Fibroblast of skin of left biceps (primary cell): ENCODE data around the gene PLEKHJ1.

Experiments
- DNase-seq, 2 experiments: peaks; one replicate each; pipeline ENCODE4 v3.0.0-alpha.2; 2013; ENCODE audit warnings: low read depth in 2 of 2

Gene PLEKHJ1

DNA sequence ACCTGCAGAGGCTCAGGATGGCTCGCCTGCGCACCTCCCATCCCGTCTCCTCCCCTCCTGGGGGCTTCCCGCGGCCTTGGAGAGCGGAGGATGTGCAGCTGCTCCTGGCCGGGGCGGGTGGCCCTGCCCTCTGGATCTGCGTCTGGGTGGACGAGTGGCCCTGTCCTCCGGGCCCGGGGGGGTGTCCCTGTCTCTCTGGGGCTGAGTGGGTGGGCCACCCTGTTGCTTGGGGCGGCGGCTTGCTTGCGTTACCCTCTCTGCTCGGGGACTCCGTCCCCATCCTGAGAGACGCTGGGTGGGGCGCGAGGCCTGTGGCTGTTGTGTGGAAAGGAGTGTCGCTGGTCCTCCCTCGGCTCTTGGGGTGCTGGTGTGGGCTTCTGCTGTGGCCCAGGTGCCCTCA lies 37.8 kb downstream of the PLEKHJ1 start:
- DNase-seq = no peak

DNA sequence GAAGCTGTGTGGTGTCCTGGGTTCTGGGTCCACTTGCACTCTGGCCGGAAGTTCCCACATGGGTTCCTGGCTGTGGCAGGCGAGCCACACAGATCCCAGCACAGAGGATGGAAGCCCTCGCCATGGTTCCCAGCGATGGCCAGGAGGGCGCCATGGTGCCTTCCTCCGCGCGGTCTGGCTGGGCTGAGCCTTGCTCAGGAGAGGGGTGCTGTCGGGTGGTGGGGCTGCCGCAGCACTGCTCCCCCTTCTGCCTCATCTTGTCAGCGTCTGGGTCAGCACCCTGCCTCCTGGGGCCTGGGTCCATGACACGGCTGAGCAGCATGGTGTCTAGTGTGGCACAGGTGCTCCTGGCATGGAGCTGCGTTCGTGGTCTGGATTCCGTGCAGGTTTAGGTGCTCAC lies 38.9 kb downstream of the PLEKHJ1 start:
- no peak for DNase-seq

DNA sequence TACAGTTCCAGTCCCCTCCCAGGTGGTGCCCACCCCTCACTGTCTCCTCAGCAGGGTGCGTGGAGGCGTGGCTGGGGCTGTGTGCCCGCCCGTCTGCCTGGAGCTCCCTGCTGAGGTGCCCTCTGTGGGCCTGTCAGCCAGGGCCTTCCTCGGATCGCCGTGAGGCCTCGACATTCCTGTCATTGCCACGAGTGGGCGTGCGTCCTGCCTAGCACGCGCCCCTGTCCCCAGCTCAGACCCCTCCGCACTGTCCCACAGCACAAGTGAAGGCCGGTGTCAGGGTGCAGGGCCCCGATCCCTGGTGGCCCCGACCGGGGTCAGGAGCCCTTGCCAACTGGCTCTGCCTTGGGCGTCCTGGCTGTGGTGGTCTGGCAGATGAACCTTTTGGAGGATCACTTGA lies 40.2 kb downstream of the PLEKHJ1 start:
- no peak for DNase-seq

DNA sequence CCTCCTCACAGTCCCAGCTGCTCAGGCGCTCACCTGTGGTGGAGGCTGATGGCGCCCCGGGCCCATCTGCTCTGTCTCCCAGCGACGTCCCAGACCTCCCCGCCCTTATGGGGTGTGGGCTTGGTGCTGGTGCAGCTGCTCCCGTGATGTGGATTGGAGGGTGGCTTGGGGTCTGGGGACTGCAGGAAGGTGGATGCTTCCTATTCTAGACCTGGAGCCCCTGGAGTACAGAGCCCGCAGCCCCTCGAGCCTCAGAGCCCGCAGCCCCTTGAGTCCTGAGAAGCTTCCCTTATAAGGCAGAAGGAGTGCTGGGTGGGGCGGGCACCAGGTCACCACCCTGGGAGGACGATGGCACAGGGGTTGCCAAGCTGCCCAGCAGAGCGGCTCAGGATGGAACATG lies 40.8 kb downstream of the PLEKHJ1 start:
- DNase-seq = no peak

DNA sequence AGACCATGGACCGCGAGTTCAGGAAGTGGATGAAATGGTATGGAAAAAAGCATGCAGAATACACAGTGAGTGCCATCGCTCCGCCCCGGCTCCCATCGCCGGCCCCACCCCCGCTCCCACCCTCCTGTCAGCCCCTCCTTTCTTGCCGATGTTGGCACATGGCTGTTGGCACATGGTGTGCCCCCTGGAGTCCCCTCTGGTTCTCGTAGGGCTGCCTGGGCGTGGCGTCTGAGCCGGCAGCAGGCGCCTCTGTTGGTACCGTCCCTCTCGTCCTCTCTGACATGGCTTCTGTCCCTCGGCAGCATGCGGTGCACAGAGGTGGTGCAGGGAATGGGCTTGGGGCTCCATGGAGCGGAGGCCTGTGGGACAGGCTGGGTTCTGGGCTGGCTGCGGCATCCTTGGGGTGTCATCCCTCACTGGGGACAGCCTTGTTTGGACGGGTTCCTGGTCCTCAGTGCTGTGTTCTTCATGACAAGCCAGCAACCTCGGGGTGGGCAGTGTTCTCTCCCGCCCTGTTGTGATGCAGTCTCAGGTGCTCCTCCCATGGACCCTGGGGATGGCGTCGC lies 41.5 kb downstream of the PLEKHJ1 start:
- DNase-seq = no peak

DNA sequence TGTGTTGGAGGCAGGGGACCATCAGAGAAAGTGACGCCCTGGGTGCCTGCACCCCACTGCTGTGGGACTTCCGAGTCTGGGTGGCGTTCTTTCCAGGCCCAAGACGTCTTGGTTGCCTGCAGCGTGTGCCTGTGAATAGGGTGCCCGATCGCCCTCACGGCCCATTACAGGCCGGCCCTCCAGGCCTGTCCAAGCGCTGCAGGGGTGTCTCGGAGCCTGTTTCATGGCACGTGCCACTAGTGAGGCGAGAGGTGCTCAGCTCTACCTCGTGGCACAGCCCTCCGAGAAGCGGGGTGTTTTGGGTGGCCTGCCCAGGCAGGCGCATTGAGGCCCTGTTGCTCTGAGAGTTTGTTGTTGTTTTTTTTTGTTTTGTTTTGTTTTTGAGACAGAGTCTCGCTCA lies 42.3 kb downstream of the PLEKHJ1 start:
- no peak for DNase-seq

DNA sequence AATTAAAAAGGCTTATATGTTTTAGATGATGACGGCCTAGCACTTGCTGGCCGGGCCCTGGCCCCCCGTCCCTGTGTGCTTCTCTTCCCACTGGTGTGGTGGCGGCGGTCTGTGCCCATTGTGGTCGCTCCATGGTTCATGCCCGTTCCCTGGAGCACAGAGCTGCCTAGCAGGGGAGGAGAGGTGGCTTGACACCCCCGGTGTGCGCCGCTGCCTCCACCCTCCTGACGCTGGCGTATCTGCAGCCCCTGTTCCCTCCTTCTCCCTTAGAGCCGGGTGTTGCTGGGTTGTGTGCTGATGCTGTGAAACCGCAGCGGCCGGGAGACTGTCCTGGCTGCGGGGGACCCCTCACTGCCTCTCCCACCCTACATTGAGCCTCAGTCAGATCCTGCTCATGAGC lies 43.3 kb downstream of the PLEKHJ1 start:
- DNase-seq = no peak

DNA sequence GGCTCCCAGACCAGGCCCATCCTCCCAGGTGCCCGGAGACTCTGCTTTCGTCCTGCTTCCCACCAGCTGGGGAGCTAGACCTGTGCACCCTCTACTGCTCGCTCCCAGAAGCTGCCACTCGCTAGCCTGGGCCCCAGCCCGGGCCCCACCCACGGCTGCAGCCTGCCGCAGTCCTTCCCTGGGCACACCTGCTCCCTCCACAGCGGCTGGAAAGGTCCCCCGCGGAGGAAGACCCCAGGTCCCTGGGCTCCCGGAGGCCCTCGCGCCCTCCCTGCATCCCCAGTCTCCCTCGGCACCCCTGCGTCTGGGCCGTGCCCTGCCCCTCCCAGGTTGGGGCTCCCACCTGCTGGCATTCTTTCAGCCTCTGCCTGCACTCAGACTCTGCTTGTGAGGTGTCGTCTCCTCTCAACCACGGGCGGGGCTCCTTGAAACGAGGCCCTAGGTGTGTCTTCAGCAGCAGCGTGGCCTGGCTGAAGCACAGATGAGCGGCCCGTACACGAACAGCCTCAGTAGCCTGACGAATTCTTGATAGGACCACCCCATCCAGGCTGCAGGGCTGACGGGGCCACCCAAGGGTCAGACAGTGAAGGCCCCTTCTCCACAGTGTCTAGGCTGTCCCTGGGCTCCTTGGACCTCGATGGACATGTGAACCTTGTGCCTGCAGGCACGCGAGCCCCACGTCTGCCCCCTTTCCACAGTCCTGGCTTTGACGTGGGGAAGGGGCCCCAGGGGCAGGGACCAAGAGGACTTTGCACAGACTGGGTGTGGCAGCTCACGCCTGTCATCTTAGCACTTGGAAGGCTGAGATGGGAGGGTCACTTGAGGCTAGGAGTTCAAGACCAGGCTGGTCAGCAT lies 44.4 kb downstream of the PLEKHJ1 start:
- DNase-seq = no peak

DNA sequence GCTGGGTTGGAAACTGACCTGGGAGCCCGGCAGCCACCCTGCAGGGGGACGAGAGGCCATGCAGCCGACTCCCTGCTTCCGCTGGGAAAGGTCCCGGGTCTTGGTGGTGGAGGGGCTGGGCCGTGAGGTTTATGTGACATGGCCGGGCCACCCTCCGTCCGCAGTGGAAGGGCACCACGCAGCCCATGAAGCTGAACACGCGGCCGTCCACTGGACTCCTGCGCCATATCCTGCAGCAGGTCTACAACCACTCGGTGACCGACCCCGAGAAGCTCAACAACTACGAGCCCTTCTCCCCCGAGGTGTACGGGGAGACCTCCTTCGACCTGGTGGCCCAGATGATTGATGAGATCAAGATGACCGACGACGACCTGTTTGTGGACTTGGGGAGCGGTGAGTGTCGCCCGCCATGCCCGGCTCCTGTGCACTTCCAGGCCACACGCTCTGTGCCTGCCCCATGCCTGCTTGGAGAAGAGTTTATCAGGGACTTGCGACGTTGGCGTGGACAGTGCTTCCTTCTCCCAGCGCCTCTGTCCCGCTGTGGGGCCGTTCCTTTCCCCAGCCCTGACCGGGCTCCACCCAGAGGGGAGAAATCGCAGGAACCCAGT lies 45.2 kb downstream of the PLEKHJ1 start:
- no peak for DNase-seq

DNA sequence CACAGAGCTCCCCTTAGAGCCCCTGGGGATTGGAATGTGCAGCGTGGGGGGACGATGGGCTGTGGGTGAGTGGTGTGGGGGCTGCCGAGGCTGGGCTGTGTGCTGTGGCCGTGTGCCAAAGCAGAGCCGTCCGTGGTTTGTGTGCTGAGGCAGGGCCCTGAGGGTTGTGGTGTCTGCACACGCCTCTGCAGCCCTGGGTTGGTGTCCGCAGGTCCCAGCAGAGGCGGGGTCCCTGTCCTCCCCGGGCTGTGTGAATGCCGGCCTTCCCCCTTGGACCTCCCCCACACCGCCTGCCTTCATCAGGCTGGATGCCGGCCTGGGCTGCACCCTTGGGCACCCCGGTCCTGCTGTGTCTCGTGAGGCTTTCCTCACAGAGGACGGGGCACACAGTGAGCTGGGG lies 46.2 kb downstream of the PLEKHJ1 start:
- no peak for DNase-seq

DNA sequence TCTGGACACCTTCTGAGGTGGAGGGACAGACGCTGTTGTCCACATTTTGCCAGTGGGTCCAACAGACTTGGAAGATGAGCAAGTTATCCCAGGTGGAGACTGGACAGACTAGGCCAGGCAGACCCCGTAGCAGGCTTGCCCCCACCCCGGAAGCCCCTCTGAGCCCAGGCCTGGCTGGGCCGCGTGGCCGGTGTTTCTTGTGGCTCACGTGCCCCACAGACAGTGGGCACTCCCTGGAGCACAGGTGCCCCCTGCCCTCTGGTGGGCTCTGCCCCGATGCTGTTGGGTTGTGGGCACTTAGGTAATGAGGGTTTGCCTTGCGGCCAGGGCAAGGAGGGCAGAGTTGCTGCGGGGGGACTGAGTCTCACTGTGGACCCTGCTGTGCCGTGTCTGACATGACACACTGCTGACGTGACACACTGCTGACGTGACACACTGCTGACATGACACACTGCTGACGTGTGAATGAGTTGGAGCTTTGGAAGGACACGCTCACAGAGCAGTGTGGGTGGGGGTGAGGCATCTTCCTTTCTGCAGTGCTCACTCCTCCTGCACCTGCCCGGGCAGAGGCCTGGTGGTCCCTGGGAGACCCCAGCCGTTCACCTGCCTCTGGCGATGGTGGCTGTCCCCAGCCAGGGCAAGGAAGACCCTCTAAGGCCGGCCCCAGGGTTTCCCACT lies 47.3 kb downstream of the PLEKHJ1 start:
- DNase-seq = no peak

DNA sequence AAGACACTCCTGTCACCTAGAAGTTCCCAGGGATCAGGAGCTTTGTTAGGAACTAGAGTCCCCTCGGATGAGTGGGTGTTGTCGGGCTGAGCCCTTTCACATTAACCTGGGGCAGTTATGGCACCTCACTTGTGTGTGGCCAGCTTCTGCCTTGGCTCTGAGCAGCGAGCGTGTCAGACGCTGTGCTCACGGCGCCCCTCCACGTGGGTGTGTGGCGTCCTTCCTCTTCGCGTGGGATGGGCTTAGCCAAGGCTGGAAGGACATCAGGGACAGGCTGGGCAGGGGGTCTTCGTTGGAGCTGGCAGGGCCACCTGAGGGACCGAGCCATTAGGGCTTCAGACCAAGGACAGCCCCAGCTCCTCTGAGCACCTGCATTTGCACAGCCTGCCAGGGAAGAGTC lies 49.0 kb downstream of the PLEKHJ1 start:
- DNase-seq = no peak

DNA sequence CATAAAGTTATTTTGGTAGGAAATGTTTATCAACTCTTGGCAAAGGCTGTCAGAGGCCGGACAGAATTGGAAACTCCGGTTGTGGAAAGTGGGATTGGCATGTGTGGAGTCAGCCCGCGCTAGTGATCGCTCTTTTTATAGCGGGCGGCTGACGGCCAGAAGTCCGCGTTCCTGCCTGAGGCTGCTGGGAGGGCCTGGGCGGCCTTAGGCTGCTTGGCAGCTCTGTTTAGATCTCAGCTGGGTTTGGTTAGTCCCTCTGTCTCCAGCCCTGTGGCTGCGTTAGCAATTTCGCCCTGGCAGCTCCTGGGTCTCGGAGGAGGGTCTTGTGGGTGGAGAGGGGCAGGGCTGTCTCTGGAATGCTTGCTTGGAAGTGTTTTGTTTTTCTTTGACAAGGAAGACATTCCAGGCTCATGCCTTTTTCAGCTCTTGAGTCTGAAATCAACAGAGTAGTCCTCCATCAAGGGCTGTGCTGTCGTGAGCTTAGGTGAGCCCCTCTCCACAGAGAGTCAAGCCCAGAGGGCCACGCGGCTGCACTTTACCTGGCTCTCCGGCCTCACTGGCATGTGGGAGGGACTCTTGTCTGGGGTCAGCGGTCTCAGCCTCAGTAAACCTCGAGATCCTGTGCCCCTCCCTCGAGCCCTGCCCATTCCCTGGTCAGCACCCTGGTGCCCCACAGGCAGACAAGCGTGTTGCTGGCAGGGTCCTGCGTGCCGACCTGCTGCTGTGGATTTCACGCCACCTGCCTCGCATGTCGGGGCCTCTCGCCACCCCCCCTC lies 49.9 kb downstream of the PLEKHJ1 start:
- peak; percentile 97 for DNase-seq

DNA sequence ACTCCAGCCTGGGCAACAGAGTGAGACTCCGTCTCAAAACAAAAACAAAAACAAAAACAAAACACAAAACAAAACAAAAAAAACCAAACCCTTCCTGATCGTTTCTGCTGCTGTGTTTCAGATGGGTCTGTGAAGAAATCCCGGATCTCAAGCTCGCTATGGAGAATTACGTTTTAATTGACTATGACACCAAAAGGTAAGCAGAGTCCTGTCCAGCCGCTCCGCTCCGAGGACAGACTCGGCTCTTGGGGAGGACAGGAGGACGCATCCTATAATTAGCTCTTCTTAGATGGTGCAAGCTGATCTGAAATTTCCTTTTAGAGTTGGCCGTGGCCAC lies 50.4 kb downstream of the PLEKHJ1 start:
- DNase-seq = no peak

DNA sequence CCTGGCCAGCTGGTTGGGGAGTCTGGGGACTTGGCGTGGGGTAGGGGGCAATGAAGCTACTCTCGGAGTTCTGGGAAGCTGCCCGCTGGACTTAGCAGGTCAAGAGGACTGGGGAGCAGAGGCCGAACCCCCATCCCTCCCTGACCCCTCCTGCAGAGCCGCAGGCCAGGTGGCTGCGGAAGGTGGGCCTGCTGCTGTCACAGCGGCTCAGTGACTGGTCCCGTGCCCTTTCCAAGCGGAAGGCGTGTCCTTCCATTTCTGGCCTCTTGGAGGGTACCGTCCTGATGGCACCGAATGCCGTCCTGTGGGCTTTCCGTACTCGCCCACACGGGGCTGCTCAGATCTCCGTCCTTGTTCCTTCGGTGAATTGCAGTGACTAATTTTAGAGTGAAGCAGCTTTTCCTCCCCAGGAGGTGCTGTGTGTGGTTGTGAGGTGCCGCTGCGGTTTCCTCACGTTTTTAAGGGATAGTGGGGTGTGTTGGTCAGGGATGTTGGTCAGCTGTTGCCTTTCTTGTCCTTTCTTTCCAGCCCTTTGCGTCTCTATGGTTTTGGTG lies 51.6 kb downstream of the PLEKHJ1 start:
- DNase-seq = no peak
